SU-DHL-6 (cell line): ENCODE measurements around the gene NKAIN1.
"Not testable (repeated sequence)": the region's sequence is repeated elsewhere in the genome, so short reads cannot be mapped to it uniquely, and the experiment has no call there.

ENCODE experiments used
- H2AFZ ChIP-seq: fragments of 200-600 bp; sonication (generic); 2 replicates; pipeline ENCODE4 v1.6.1; 2014; ENCODE audit warnings: low read depth, mild to moderate bottlenecking, moderate library complexity, mixed read lengths, antibody characterized with exemption, low read length; ENCODE audit not compliant: severe bottlenecking
- H3F3A ChIP-seq: fragments of 200-600 bp; shearing (Covaris generic); 2 replicates; pipeline ENCODE4 v1.6.0; 2016; ENCODE audit warnings: antibody characterized with exemption, mild to moderate bottlenecking; ENCODE audit not compliant: insufficient read depth
- H3K27ac ChIP-seq: fragments of 200-600 bp; sonication (generic); 2 replicates; pipeline ENCODE4 v1.5.1; 2016; ENCODE audit warnings: low read depth, mild to moderate bottlenecking, low read length, moderate library complexity, mixed read lengths
- H3K27me3 ChIP-seq: fragments of 200-600 bp; sonication (generic), shearing (Covaris generic); 2 replicates; pipeline ENCODE4 v1.6.0; 2014; ENCODE audit warnings: mild to moderate bottlenecking, low read length
- H3K36me3 ChIP-seq: fragments of 200-600 bp; sonication (generic); 2 replicates; pipeline ENCODE4 v1.6.1; 2014; ENCODE audit warnings: mild to moderate bottlenecking, low read length, mixed read lengths
- H3K4me2 ChIP-seq: fragments of 300-600, 200-600 bp; shearing (Covaris generic), sonication (generic); 2 replicates; pipeline ENCODE4 v1.6.0; 2014; ENCODE audit warnings: low read length, low read depth, mild to moderate bottlenecking; ENCODE audit not compliant: poor library complexity, severe bottlenecking
- H3K4me3 ChIP-seq: fragments of 200-600 bp; sonication (generic); 2 replicates; pipeline ENCODE4 v1.5.1; 2014; ENCODE audit warnings: antibody characterized with exemption, low read length, mild to moderate bottlenecking, mixed read lengths; ENCODE audit not compliant: insufficient read depth, poor library complexity, severe bottlenecking
- H3K79me2 ChIP-seq: fragments of 200-600 bp; sonication (generic); 2 replicates; pipeline ENCODE4 v1.6.1; 2014; ENCODE audit warnings: mild to moderate bottlenecking, low read length, moderate library complexity; ENCODE audit not compliant: insufficient read depth
- H3K9ac ChIP-seq: fragments of 200-600 bp; sonication (generic); 2 replicates; pipeline ENCODE4 v1.7.0; 2014; ENCODE audit warnings: mild to moderate bottlenecking, low read length
- H3K9me2 ChIP-seq: fragments of 200-600 bp; sonication (generic); replicated peaks from 2 replicates; pipeline ENCODE4 v1.6.1; 2014; ENCODE audit warnings: low read length; ENCODE audit not compliant: insufficient read depth
- H3K9me3 ChIP-seq: fragments of 200-600 bp; sonication (generic); 2 replicates; pipeline ENCODE4 v1.6.1; 2014; ENCODE audit warnings: low read length, mixed read lengths; ENCODE audit not compliant: insufficient read depth
- H4K20me1 ChIP-seq: fragments of 200-600 bp; sonication (generic); 2 replicates; pipeline ENCODE4 v1.6.1; 2014; ENCODE audit warnings: low read depth, mild to moderate bottlenecking, antibody characterized with exemption, low read length, moderate library complexity, mixed read lengths
- CTCF ChIP-seq: fragments of 200-600 bp; sonication (generic); IDR thresholded peaks from one replicate; pipeline ENCODE4 v1.5.1; 2017; ENCODE audit warnings: antibody characterized with exemption, mild to moderate bottlenecking, low read length, moderate library complexity; ENCODE audit not compliant: insufficient read depth, poor library complexity, severe bottlenecking
- EZH2phosphoT487 ChIP-seq: fragments of 200-600 bp; sonication (generic), shearing (Covaris generic); conservative IDR thresholded peaks from 2 replicates; pipeline ENCODE4 v1.6.1; 2018; ENCODE audit warnings: mild to moderate bottlenecking, antibody characterized with exemption, low read length, moderate library complexity, mixed read lengths

Gene NKAIN1

GRCh38 chr1:31180338-31180737, 59.3 kb downstream of the NKAIN1 start:
- Histone ChIP-seq H3K9ac (no peak overlapping the region), H3K36me3 (no peaks in the 10 kb centered on the region), H4K20me1 (no peaks in the 10 kb centered on the region), H3K79me2 (no peaks in the 10 kb centered on the region), H3F3A (no peaks in the 10 kb centered on the region), H3K27me3 (no peaks in the 10 kb centered on the region), H3K9me2 (no peaks in the 10 kb centered on the region), H3K4me2 (no peak overlapping the region), H3K4me3 (no peak overlapping the region), H3K27ac (no peak overlapping the region), H2AFZ (no peak overlapping the region), H3K9me3 (no peaks in the 10 kb centered on the region)
- TF ChIP-seq CTCF (no peak), EZH2phosphoT487 (no peak)

GRCh38 chr1:31176291-31176690, 63.4 kb downstream of the NKAIN1 start:
- H3K27me3 ChIP-seq, H3K4me3 ChIP-seq, H2AFZ ChIP-seq, H4K20me1 ChIP-seq, H3F3A ChIP-seq, H3K9me3 ChIP-seq, H3K27ac ChIP-seq, H3K9ac ChIP-seq, H3K4me2 ChIP-seq, H3K9me2 ChIP-seq, H3K79me2 ChIP-seq, H3K36me3 ChIP-seq: not testable (repeated sequence)

- H3K9me2 ChIP-seq, result no peaks in the 10 kb centered on the region
- H3K4me3 ChIP-seq, result no peak overlapping the region
- H3K4me2 ChIP-seq, result no peak overlapping the region
- no peaks in the 10 kb centered on the region for H3F3A ChIP-seq
- H2AFZ ChIP-seq, result no peak overlapping the region
- H3K27ac ChIP-seq, result no peak overlapping the region
- no peak overlapping the region for H3K9ac ChIP-seq
- TF ChIP-seq CTCF (no peak), EZH2phosphoT487 (no peak)
- H3K36me3 ChIP-seq, result no peaks in the 10 kb centered on the region
- no peaks in the 10 kb centered on the region for H3K9me3 ChIP-seq
- no peaks in the 10 kb centered on the region for H3K79me2 ChIP-seq
- H4K20me1 ChIP-seq, result no peaks in the 10 kb centered on the region
- H3K27me3 ChIP-seq, result no peaks in the 10 kb centered on the region
Measured at GRCh38 chr1:31170486-31170735, 69.3 kb downstream of the NKAIN1 start.

GRCh38 chr1:31166462-31166861, 73.2 kb downstream of the NKAIN1 start:
- H3K27me3 ChIP-seq, result no peaks in the 10 kb centered on the region
- no peaks in the 10 kb centered on the region for H3K79me2 ChIP-seq
- H4K20me1 ChIP-seq, result no peaks in the 10 kb centered on the region
- H2AFZ ChIP-seq, result no peak overlapping the region
- H3K4me3 ChIP-seq, result no peak overlapping the region
- TF ChIP-seq CTCF (no peak), EZH2phosphoT487 (no peak)
- no peak overlapping the region for H3K9ac ChIP-seq
- no peak overlapping the region for H3K27ac ChIP-seq
- H3K9me3 ChIP-seq, result no peaks in the 10 kb centered on the region
- no peak overlapping the region for H3K4me2 ChIP-seq
- H3K36me3 ChIP-seq, result no peaks in the 10 kb centered on the region
- H3F3A ChIP-seq, result no peaks in the 10 kb centered on the region
- H3K9me2 ChIP-seq, result no peaks in the 10 kb centered on the region
